Nephron (organoid): ENCODE data around the gene KCNQ1.

Source experiments
- H3K27ac Mint-ChIP-seq, 3 experiments: 2 replicates each; pipeline ENCODE4 v1.8.0; 2020; ENCODE audit warnings: mixed read lengths in 3 of 3, mild to moderate bottlenecking in 2 of 3, moderate library complexity in 1 of 3
- H3K27me3 Mint-ChIP-seq: 2 replicates; pipeline ENCODE4 v1.8.0; 2021; ENCODE audit warnings: low read depth, mild to moderate bottlenecking, moderate library complexity, mixed read lengths
- H3K36me3 Mint-ChIP-seq: 2 replicates; pipeline ENCODE4 v1.8.0; 2020; ENCODE audit warnings: low read depth, mixed read lengths
- H3K4me1 Mint-ChIP-seq: 2 replicates; pipeline ENCODE4 v1.8.0; 2020; ENCODE audit warnings: mixed read lengths
- H3K4me3 Mint-ChIP-seq, 3 experiments: 2 replicates each; pipeline ENCODE4 v1.8.0; 2020; ENCODE audit warnings: mild to moderate bottlenecking in 3 of 3, mixed read lengths in 3 of 3, moderate library complexity in 2 of 3
- H3K9me3 Mint-ChIP-seq: 2 replicates; pipeline ENCODE4 v1.8.0; 2020; ENCODE audit warnings: mixed read lengths
- CTCF ChIP-seq, 3 experiments: fragments of 200-600 bp; sonication (generic); IDR thresholded peaks; one replicate each; pipeline ENCODE4 v1.5.0; 2021; ENCODE audit warnings: antibody characterized with exemption in 3 of 3; ENCODE audit not compliant: unreplicated experiment in 3 of 3

The KCNQ1 gene

GRCh38 chr11:2529173-2529572 lies 84.4 kb downstream of the KCNQ1 start:
- TF ChIP-seq CTCF (IDR thresholded peaks at IDR 0.05; ENCODE audit: unreplicated experiment in 3 of 3): no peak
- H3K4me1 Mint-ChIP-seq: peaks cover 18% of the 10 kb centered on the region
- no peak overlapping the region for H3K4me3 Mint-ChIP-seq

GRCh38 chr11:2529636-2530035 lies 84.8 kb downstream of the KCNQ1 start:
- Mint-ChIP-seq H3K36me3 (no peaks in the 10 kb centered on the region), H3K27me3 (peaks cover 13% of the 10 kb centered on the region), H3K9me3 (no peaks in the 10 kb centered on the region)

More at GRCh38 chr11:2529173-2529572, 84.4 kb downstream of the KCNQ1 start:
- H3K27ac Mint-ChIP-seq: no peak overlapping the region
- no peaks in the 10 kb centered on the region for H3K36me3 Mint-ChIP-seq
- no peaks in the 10 kb centered on the region for H3K9me3 Mint-ChIP-seq
- peaks cover 13% of the 10 kb centered on the region for H3K27me3 Mint-ChIP-seq

GRCh38 chr11:2530131-2530854 lies 85.5 kb downstream of the KCNQ1 start:
- Mint-ChIP-seq H3K36me3 (no peaks in the 10 kb centered on the region), H3K27me3 (peaks cover 12% of the 10 kb centered on the region), H3K27ac (peak overlapping the region in 1 of 3 experiments; percentile 41), H3K4me1 (peaks cover 17% of the 10 kb centered on the region), H3K4me3 (no peak overlapping the region), H3K9me3 (no peaks in the 10 kb centered on the region)
- no peak for TF ChIP-seq CTCF (IDR thresholded peaks at IDR 0.05; ENCODE audit: unreplicated experiment in 3 of 3)

More at GRCh38 chr11:2529636-2530035, 84.8 kb downstream of the KCNQ1 start:
- no peak overlapping the region for H3K27ac Mint-ChIP-seq
- TF ChIP-seq CTCF (IDR thresholded peaks at IDR 0.05; ENCODE audit: unreplicated experiment in 3 of 3): no peak
- no peak overlapping the region for H3K4me3 Mint-ChIP-seq
- peaks cover 18% of the 10 kb centered on the region for H3K4me1 Mint-ChIP-seq

GRCh38 chr11:2530855-2531200 lies 86.0 kb downstream of the KCNQ1 start:
- TF ChIP-seq CTCF (IDR thresholded peaks at IDR 0.05; ENCODE audit: unreplicated experiment in 3 of 3): no peak
- H3K4me1 Mint-ChIP-seq: peaks cover 14% of the 10 kb centered on the region
- no peaks in the 10 kb centered on the region for H3K9me3 Mint-ChIP-seq
- no peak overlapping the region for H3K4me3 Mint-ChIP-seq
- H3K27ac Mint-ChIP-seq: peak overlapping the region in 1 of 3 experiments; percentile 41
- peaks cover 8% of the 10 kb centered on the region for H3K27me3 Mint-ChIP-seq
- H3K36me3 Mint-ChIP-seq: no peaks in the 10 kb centered on the region

GRCh38 chr11:2531277-2531986 lies 86.6 kb downstream of the KCNQ1 start:
- peak; percentile 93 to 96 (median 94) for TF ChIP-seq CTCF (IDR thresholded peaks at IDR 0.05; ENCODE audit: unreplicated experiment in 3 of 3)
- Mint-ChIP-seq H3K27me3 (peaks cover 8% of the 10 kb centered on the region), H3K4me3 (no peak overlapping the region), H3K27ac (peak overlapping the region in 1 of 3 experiments; percentile 41), H3K9me3 (no peaks in the 10 kb centered on the region), H3K4me1 (peaks cover 14% of the 10 kb centered on the region), H3K36me3 (no peaks in the 10 kb centered on the region)
